ENCODE results near the gene PPP4R3A. TPM values are rescaled to one million over a fixed set of nuclear protein-coding genes. Genes with fewer than 3 reads are reported as not detected.
A peak's percentile ranks its signal among the peaks of the same experiment; 100 is the strongest.

The PPP4R3A gene
- total and polyA plus RNA-seq, 2 donors (not counting 1 experiment from before 2014, with no cell fraction given) = 40.3 to 88.0 TPM

DNA sequence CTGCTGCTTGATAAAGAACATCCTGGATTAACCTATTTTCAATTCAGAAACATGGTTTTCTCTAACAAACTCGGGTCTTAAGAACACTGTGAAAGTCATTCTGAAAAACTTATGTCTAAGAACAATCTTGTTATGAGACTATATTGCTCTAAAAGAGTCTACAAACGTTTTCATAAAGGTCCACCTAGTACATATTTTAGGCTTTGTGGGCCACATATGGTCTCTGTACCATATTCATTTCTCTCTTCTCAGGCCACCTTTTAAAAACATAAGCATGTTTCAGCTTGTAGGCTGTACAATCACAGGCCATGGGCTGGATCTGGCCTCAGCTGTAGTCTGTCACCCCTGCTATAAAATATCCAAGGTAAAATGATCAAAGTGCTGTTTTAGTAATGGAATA lies 39.9 kb downstream of the PPP4R3A start:
- Histone ChIP-seq H3K79me2 (ENCODE audit: control insufficient read depth, insufficient read depth, low read length) (no peaks in the 10 kb centered on the region), H3K4me1 (ENCODE audit: control insufficient read depth, extremely low read depth, insufficient read depth, low read length) (no peaks in the 10 kb centered on the region), H3K36me3 (ENCODE audit: control insufficient read depth, insufficient read depth, low read length) (no peaks in the 10 kb centered on the region), H2AFZ (ENCODE audit: low read length) (no peak overlapping the region), H3K27me3 (ENCODE audit: control insufficient read depth, insufficient read depth, low read length) (no peaks in the 10 kb centered on the region), H4K20me1 (ENCODE audit: control insufficient read depth, extremely low read depth, insufficient read depth, low read length) (no peaks in the 10 kb centered on the region), H3K4me3 (replicated peaks in 1 of 4; ENCODE audit: control extremely low read depth in 1 of 4, insufficient read depth in 1 of 4, low read depth in 3 of 4, low read length in 4 of 4) (no peak overlapping the region), H3K9ac (ENCODE audit: insufficient read depth, low read length) (no peak overlapping the region), H3K27ac (ENCODE audit: insufficient read depth, low read length) (no peak overlapping the region), H3K9me3 (ENCODE audit: control insufficient read depth, insufficient read depth, low read depth, low read length) (no peaks in the 10 kb centered on the region), H3K4me2 (ENCODE audit: extremely low read depth, insufficient read depth, low read length) (no peak overlapping the region)
- no peak for DNase-seq (ENCODE audit: low read depth in 2 of 2)
- no peak for TF ChIP-seq EZH2 (IDR thresholded peaks at IDR 0.05; ENCODE audit: low read length, missing control alignments)
- TF ChIP-seq, protein P1, sequence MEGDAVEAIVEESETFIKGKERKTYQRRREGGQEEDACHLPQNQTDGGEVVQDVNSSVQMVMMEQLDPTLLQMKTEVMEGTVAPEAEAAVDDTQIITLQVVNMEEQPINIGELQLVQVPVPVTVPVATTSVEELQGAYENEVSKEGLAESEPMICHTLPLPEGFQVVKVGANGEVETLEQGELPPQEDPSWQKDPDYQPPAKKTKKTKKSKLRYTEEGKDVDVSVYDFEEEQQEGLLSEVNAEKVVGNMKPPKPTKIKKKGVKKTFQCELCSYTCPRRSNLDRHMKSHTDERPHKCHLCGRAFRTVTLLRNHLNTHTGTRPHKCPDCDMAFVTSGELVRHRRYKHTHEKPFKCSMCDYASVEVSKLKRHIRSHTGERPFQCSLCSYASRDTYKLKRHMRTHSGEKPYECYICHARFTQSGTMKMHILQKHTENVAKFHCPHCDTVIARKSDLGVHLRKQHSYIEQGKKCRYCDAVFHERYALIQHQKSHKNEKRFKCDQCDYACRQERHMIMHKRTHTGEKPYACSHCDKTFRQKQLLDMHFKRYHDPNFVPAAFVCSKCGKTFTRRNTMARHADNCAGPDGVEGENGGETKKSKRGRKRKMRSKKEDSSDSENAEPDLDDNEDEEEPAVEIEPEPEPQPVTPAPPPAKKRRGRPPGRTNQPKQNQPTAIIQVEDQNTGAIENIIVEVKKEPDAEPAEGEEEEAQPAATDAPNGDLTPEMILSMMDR (conservative IDR thresholded peaks at IDR 0.05 in 1 of 2, IDR thresholded peaks at IDR 0.05 in 1 of 2; ENCODE audit: low read depth in 1 of 2, low read length in 2 of 2) = no peak

DNA sequence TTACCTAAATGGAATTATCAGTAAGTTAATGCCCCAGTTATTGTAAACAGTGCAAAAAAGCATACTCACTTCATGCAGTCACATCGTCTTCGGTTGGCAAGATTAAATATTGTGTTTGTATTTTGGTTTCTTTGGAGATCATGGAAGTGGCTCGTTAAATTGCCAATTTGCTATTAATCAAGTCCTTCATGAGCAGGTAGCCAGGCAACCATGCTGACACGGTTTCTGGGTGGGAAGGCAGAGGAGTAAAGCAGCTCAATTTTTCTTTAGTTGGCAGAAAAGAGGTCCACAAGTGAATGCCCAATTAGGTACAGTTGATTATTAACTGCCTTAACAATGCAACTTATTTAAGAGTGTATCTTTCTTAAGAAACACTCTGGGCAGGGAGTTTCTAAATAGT lies 43.9 kb downstream of the PPP4R3A start:
- TF ChIP-seq EZH2 (IDR thresholded peaks at IDR 0.05; ENCODE audit: low read length, missing control alignments) = no peak
- TF ChIP-seq, protein P1 (conservative IDR thresholded peaks at IDR 0.05 in 1 of 2, IDR thresholded peaks at IDR 0.05 in 1 of 2; ENCODE audit: low read depth in 1 of 2, low read length in 2 of 2) = no peak
- H3K4me1 ChIP-seq (ENCODE audit: control insufficient read depth, extremely low read depth, insufficient read depth, low read length) = no peaks in the 10 kb centered on the region
- H3K4me3 ChIP-seq (replicated peaks in 1 of 4; ENCODE audit: control extremely low read depth in 1 of 4, insufficient read depth in 1 of 4, low read depth in 3 of 4, low read length in 4 of 4) = no peak overlapping the region
- DNase-seq (ENCODE audit: low read depth in 2 of 2) = peak in 1 of 2 donors; percentile 10
- H3K27ac ChIP-seq (ENCODE audit: insufficient read depth, low read length) = no peak overlapping the region
- H3K4me2 ChIP-seq (ENCODE audit: extremely low read depth, insufficient read depth, low read length) = no peak overlapping the region
- no peak overlapping the region for H3K9ac ChIP-seq (ENCODE audit: insufficient read depth, low read length)
- no peaks in the 10 kb centered on the region for H3K79me2 ChIP-seq (ENCODE audit: control insufficient read depth, insufficient read depth, low read length)
- H2AFZ ChIP-seq (ENCODE audit: low read length) = no peak overlapping the region
- no peaks in the 10 kb centered on the region for H4K20me1 ChIP-seq (ENCODE audit: control insufficient read depth, extremely low read depth, insufficient read depth, low read length)
- no peaks in the 10 kb centered on the region for H3K27me3 ChIP-seq (ENCODE audit: control insufficient read depth, insufficient read depth, low read length)
- no peaks in the 10 kb centered on the region for H3K9me3 ChIP-seq (ENCODE audit: control insufficient read depth, insufficient read depth, low read depth, low read length)
- peaks cover 7% of the 10 kb centered on the region for H3K36me3 ChIP-seq (ENCODE audit: control insufficient read depth, insufficient read depth, low read length)

DNA sequence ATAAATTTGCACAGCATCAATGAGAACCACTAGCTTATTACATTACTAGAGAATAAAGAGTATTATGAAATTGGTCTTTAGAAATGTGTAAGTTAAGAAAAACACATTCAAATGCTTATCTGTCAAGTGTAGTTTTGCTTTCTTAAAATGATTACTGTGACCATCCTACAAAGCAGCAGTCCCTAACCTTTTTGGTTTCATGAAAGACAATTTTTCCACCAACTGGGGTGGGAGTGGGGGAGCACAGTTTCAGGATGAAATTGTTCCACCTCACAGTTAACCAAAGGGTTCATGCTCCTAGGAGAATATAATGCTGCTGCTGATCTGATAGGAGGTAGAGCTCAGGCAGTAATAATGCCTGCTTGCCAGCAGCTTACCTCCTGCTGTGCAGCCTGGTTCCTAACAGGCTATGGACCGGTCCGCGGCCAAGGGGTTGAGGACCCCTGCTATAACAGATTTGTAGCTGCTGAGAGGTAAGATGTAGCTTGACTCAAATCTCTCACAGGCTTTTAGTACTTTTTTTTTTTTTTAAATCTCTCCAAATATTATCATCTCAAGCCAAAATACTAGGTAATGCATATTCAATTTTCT lies 45.4 kb downstream of the PPP4R3A start:
- no peaks in the 10 kb centered on the region for H4K20me1 ChIP-seq (ENCODE audit: control insufficient read depth, extremely low read depth, insufficient read depth, low read length)
- no peaks in the 10 kb centered on the region for H3K27me3 ChIP-seq (ENCODE audit: control insufficient read depth, insufficient read depth, low read length)
- no peak overlapping the region for H3K4me2 ChIP-seq (ENCODE audit: extremely low read depth, insufficient read depth, low read length)
- no peaks in the 10 kb centered on the region for H3K9me3 ChIP-seq (ENCODE audit: control insufficient read depth, insufficient read depth, low read depth, low read length)
- DNase-seq (ENCODE audit: low read depth in 2 of 2) = no peak
- no peak overlapping the region for H3K27ac ChIP-seq (ENCODE audit: insufficient read depth, low read length)
- H3K36me3 ChIP-seq (ENCODE audit: control insufficient read depth, insufficient read depth, low read length) = peaks cover 10% of the 10 kb centered on the region
- H3K9ac ChIP-seq (ENCODE audit: insufficient read depth, low read length) = no peak overlapping the region
- no peak overlapping the region for H2AFZ ChIP-seq (ENCODE audit: low read length)
- no peaks in the 10 kb centered on the region for H3K4me1 ChIP-seq (ENCODE audit: control insufficient read depth, extremely low read depth, insufficient read depth, low read length)
- TF ChIP-seq, protein P1 (conservative IDR thresholded peaks at IDR 0.05 in 1 of 2, IDR thresholded peaks at IDR 0.05 in 1 of 2; ENCODE audit: low read depth in 1 of 2, low read length in 2 of 2) = no peak
- no peak for TF ChIP-seq EZH2 (IDR thresholded peaks at IDR 0.05; ENCODE audit: low read length, missing control alignments)
- no peaks in the 10 kb centered on the region for H3K79me2 ChIP-seq (ENCODE audit: control insufficient read depth, insufficient read depth, low read length)
- H3K4me3 ChIP-seq (replicated peaks in 1 of 4; ENCODE audit: control extremely low read depth in 1 of 4, insufficient read depth in 1 of 4, low read depth in 3 of 4, low read length in 4 of 4) = no peak overlapping the region
